Stimulated activated CD8-positive, alpha-beta memory T cell treated with anti-CD3 and anti-CD28 coated beads, Interleukin-15, amount 100 ng/mL, for 4 hours (primary cell): ENCODE results near the gene BEST3.
"Not testable (repeated sequence)": the region's sequence is repeated elsewhere in the genome, so short reads cannot be mapped to it uniquely, and the experiment has no call there.

ENCODE experiments used
- DNase-seq, 2 donors: peaks; one replicate each; pipeline ENCODE4 v3.0.0-alpha.2; 2020; ENCODE audit warnings: low read depth in 2 of 2

BEST3 gene

DNA sequence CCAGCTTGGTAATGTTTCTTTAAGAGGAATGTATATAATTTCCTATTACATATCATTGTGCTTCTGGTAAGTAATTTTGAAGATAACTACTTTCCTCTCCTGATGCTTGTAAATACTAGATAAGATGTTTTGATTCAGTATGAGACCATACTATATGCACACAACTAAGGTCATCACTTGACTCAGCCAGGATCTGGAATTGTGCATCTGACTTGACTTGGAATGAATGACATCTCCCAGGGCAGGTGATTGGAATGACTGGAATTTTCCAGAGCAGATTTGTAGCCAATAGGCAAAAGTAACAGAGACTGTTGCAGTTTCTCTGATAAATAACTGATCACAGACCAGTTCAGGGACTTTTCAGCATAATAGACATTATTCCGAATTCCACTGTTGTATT, 11.1 kb downstream of the BEST3 start:
- no peak for DNase-seq

DNA sequence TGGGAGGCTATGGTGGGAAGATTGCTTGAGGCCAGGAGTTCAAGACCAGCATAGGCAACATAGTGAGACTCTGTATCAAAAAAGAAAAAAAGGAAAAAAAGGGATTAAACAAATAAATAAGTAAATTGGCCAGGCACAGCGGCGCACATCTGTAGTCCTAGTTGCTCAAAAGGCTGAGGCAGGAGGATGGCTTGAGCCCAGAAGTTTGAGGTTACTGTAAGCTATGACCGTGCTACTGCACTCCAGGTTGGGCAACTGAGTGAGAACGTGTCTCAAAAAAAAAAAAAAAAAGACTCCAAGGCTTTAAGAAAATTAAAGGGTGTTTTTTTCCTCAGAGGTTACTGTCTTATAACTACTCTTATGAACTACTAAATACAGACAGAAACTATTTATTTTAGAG, 11.7 kb downstream of the BEST3 start:
- DNase-seq, result no peak

DNA sequence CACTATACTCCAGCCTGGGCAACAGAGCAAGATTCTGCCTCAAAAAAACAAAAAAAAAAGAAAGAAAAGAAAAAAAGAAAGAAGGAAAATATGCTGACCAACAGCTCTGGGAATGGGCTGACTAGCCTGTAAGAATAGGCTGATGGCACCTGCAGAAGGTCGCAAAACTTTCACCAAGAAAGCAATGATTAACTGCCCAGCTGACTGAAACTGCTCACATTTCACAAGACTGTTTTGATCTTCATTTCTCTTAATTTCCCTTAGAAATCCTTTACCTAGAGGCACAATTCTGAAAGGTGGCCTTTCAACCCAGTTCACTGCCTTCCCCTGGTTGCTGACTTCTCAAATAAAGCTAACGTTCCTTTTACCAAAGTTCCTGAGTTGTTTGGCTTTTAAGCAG, 12.4 kb downstream of the BEST3 start:
- DNase-seq, result no peak

DNA sequence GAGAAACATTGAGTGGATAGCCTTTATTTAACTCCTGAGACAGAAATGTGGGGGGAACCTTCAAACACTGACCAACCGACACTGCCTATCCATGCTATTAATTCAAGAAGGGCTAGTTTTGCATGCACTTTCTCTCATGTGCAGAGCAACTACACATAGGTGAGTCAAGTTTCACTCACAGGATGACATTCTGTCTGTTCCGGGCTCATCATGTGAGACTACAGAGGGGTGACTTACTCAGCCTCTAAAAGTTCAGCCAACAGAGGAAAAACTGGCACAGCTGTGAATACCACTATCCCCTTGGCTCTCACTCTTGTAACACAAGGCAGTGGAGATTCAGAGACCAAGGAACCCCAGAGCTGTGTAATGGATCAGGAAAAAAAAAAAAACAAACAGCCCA, 13.3 kb downstream of the BEST3 start:
- no peak for DNase-seq

DNA sequence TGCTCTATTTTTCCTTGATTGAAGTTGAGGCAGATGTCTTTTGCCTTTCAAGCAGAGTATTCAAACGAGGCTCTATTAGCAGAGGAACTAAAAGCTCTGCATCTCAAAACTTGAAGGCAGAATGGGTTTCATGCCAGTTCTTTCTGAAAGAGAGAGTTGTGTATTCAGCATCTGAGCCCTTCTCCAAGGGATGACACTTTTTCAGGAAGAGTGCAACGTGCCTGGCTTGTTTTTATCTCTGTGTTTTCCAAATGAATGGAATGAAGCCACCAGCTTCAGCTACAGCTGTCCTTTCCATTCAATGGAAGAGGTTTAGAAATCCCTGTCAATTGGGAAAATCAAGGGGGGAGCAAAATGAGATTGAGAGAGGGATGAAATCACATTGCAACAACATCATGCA, 14.6 kb downstream of the BEST3 start:
- no peak for DNase-seq

DNA sequence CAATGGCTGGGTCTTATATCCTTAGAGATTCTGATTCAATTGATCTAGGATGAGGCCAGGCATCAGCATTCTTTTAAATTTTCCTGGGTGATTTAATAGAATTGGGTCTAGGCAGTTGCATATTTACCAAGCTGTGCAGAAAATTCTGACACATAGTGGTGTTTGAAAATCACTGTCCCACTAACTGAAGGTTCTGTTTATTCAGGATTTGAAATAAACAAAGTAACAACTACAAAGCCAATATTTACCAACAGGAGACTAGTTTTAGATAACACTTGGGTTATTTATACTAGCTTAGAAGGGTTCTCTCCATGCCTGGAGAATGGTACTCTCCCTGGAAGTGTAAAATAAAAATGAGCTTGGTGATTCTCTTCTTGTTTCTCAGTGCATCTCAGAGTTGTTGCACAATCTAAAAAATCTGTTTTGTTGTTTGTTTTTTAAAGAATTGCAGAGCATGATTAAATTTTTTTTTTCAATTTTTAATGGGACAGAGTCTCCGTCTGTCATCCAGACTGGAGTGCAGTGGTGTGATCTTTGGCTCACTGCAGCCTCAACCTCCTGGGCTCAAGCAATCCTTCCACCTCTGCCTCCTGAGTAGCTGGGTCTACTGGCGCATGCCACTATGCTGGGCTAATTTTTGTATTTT, 16.9 kb downstream of the BEST3 start:
- DNase-seq, result no peak

DNA sequence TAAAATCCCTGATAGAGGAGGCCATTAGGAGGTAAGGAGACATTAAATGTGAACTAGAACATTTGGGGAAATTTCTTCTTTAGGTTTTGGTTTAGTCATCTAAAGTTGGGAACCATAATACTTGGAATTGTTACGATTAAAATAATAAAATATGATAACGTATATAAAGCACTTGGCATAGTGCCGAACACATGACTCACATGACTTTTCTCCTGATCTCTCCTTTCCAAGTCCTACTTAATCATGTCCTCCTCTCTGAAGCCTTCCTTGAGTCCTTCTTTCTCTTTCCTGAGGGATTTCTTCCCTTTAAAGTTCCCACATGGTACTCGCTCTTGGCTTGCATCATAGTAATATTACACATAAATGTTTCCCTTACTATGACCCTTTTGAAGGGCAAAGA, 20.0 kb downstream of the BEST3 start:
- no peak for DNase-seq

DNA sequence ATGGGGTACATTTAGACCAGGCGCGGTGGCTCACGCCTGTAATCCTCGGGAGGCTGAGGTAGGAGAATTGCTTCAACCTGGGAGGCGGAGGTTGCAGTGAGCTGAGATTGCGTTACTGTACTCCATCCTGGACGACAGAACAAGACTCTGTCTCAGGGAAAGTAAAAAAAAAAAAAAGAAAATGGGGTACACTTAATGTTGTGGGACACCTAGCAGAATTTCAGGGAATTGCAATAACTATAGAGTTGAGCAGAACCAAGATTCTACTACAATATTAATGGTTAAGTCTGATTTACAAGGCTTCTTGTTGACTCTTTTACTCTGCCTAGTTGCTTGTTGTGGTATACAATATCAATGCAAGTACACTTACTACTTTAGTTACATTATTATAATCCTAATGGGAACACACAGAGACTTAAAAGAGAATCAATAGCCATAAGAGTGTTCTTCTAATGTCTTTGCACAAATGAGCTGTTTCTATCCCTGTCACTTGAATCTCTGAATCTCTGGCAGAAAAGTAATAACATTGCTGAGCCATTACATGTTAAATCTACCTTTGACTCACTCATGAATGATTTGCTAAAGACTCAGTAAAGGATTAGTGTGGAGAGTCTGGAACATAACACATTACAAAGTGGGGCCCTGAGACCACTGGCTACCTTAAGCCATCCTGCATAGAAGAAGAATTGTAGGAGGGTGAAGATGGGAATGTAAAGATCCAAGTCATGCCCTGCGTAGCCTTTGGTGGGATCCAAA, 22.7 kb downstream of the BEST3 start:
- DNase-seq, result no peak

DNA sequence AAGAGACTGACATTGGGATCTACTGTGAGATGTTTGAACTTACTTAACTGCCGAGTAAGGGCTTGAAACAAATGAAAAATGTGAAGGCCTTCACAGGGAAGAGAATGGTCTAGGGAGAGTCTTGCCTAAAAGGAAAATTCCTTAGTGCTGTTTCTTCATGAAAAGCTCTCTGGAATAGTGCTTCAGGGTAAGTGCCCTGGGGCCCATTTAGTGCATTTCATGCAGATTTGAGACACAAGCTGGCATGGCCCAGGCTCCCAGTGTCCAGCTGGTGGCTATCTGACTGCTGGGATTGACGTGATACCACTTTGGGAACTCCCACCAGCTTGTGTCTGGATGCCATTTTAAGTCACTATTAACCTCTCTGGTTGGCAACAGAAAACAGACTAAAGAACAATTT, 26.9 kb downstream of the BEST3 start:
- no peak for DNase-seq

DNA sequence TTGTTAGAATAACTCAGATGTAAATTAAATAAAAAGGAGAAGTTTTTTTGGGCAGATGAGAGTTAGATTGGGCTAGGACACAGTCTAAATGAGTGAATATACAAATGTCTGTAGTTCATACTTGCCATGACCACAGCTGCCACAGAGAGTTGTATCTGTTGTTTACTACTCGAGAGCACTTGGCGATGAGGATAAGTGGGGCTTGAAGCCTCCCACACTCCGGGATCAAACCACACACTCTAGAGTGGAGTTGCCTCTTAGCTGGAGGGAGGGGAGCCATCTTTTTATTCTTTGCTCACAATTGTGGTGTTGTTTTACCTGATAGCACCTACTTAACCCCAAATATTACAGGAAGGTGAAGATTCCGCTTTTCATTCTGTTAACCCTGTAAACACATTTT, 27.5 kb downstream of the BEST3 start:
- DNase-seq, result no peak

DNA sequence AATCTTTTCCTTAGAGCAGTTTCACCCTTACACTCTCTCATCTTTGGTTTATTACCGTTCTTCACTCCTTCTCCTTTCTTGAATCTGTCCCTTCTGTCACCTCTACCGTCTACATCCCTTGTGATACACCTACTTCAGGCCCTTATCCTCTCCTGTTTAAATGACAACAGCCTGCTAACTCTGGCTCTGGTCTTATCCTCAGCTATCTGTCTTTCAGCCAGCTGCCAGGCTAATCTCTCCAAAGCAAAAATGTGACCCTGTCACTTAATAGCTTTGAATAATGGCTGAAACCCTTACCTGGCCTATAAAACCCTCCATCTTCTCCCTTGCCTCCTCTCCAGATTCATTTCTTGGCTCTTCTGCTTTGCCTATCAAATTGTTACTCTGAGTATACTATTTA, 32.3 kb downstream of the BEST3 start:
- DNase-seq, result no peak

DNA sequence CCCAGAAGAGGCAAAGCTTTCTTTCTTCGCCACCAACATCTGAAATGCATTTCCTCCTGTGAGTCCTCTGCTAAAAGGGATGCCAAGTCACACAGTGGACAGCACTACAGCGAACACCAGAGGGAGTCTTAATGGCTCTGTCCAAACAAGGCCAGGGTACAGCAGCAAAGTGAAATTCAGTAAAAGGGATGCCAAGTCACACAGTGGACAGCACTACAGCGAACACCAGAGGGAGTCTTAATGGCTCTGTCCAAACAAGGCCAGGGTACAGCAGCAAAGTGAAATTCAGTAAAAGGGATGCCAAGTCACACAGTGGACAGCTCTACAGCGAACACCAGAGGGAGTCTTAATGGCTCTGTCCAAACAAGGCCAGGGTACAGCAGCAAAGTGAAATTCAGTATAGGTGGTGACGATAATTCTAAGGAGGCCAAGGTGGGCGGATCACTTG, 34.1 kb downstream of the BEST3 start:
- not testable (repeated sequence) for DNase-seq

DNA sequence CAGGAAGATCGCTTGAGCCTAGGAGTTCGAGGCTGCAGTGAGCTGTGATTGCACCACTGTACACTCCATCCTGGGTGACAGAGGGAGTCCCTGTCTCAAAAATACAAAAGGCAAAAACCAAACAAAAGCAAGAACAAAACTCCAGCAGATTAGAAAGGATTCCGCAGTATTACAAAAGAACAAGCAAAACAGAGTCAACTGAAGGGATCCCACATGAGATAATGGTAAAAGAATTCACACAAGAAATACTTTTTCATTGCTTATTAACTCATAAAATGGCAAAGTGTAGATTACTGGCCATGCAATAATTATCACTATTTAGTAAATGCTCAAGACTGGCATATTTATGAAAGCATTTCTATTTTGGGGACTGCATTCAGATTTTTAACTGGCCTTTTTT, 35.4 kb downstream of the BEST3 start:
- DNase-seq, result no peak

DNA sequence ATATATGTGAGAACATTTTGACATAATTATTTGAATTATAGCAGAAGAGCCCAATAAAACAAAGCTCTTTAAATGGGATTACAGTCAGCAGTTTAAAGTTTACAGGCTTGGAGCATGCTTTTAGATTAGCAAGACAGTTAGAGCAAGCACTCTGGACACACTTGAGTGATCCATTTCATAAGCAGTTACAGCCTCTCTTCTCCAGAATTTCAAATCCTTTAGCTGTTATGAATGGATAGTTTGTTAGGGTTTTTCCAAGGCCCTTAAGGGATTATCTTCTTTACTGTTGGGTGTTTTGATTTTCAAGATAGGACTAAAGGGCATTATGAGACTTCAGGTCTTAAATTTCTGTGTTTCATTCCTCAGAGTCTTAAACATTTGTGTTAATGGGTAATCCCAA, 36.3 kb downstream of the BEST3 start:
- no peak for DNase-seq

DNA sequence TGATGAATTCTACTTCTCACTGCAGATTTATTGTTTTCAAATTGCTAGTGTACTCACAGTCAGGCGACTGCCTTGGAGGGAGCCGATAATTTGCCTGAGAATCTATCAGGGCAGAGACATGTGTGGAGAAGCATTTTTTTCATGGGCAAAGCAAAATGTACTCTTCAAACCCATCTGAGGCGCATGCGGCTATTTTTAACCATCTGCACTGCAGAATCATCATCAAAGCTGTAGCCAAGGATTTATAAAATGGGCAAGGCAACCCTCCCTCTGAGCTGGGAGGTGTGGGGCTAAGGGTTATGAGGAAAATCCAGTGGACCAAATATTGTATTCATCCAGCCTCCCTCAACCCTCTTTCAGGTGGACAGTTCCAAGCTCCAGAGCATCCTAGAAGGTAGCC, 37.7 kb downstream of the BEST3 start:
- no peak for DNase-seq

DNA sequence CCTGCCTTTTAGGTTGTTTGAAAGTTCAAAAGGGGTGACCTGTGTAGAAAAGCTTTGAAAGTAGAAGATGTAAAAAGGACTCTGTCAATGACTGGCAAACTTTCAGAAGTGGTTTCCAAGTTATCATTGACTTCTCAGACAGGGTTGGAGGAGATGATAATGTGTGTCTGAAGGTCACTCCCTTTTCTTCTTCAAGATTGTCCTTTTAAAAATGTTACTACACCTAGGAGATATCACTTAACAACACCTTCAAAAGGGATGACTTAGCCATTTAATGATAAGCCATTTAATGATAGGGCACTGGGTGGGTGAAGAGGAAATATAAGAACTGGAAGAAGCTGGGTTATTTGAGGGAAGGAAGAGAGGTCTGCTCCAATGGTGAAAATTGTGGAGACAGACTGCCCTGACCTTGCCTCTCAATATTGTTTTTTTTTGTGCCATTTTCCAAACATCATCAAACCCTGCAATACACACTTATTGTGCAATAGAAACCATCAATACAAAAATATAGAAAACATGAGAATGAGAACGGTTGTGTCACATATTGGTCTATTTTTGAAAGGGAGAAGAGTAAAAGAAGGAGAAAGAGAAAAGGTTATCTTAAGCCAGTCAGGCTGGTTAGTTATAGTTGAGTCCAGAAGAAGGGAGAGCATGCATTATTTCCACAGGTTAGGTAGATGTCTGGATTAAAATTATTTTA, 38.8 kb downstream of the BEST3 start:
- DNase-seq, result no peak

DNA sequence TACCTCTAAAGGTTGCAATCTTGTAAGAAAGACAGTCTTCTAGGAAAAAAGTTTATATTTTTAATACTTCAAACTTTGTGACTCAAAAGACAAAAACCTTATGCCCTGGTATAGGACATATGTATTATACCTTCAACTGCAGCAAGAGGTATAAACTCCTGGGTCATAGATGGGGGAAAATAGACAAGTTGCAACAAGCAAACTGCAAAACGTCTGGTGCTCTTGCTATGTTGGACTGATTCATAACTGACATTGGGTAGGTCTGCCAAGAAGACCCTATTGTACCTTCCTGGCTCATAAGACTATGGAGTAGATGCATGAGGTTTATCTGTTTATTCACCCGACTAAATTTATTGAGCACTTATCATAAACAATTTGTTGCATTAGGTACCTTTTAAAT, 40.9 kb downstream of the BEST3 start:
- DNase-seq, result no peak

DNA sequence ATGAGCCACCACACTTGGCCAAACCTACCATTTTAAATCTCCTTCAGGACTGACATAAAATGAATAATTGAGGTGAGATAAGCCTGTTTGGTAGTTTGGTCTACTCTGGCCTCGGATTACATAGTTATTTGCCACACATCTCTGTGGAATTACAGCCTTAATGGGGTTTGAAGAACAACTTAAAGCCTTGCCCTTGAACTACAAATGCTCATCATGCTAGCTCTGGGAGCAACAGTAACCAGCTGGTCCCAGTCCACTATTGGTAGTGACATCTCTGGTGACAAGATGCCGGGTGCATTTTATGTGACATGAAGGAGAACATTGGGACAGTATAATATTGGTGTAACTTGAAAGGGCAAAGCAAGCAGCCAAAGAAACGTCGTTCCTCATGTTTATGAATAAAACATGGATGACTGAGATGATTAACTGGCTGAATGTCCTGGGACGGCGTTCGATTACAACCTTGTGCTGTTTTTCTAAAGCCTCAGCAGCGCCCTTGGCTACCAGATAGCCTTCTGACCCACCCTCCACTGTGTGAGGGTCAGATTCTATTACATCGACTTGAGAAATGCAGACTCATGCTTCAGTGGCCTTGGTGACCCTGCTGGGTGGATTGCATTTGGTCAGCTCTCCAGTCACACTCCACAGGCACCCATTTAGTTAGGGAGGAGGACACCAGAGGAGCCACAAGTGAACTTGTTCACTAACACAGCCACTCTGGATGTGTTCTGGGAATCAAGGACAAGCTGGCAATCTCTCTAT, 41.5 kb downstream of the BEST3 start:
- DNase-seq, result no peak

DNA sequence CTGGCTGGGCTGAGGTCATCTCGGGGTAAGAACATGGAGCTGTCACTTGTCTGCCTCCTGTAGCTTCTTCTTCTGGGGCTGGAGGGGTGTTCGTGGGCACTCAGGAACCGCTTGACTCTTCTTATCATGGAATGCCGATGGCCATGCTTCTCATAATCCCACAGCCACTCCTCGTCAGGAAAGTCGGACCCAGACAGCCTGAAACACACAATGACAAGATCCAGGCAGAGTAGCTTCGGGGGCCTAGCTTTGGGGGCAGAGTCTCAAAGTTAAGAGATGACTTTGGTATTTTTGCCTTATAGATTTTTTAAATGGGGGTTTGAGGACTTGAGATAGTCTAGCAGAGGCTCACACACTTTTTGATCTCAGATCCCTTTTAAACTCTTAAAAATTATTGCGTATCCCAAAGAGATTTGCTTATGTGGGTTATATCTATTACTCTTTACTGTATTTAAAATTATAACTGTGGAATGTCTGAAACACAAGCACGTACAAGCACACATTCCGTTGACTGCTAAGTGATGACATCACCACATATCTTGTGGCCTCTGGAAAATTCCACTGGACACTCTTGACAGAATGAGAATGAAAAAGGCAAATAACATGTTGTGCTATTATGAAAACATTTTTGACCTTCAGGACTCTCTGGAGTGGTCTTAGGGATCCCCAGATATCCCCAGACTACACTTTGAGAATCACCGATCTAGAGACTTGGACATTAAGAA, 43.3 kb downstream of the BEST3 start:
- no peak for DNase-seq

DNA sequence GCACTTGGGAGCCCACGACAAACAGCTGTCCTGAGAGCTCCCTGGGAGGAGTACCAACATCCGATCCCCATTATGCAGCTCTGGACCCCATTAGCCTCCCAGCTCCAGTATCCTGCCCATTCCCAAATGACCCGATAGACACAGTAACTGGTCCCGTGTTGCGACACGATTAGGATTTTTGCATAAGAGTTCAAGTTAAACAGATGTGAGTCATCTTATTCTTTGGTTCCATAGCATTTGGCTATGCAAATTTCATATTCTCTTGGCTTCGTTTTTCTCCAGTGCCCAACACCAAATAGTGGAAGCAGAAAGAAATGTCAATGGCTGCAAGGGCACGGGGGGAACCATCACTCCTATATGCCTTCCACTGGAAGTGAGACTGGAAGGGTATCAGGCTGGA, 45.4 kb downstream of the BEST3 start:
- DNase-seq, result no peak

DNA sequence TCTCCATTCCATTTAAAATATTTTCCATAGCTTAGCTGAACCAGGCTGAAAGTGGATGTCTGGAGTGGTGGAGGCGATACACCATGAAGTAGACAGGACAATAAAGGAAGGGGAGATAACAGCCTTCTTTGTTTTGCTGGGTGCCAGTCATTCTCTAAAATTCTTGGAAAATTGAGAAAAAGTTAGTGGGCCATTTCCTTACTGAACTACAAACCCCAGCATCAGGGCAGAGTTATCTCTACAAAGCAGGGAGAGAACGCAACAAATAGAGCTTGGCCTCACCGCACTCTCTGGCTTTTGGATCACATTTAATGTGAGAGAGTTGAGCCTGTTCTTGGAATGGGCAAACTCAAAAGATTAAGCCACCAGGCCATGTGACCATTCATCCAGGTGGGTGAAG, 47.2 kb downstream of the BEST3 start:
- DNase-seq, result no peak

DNA sequence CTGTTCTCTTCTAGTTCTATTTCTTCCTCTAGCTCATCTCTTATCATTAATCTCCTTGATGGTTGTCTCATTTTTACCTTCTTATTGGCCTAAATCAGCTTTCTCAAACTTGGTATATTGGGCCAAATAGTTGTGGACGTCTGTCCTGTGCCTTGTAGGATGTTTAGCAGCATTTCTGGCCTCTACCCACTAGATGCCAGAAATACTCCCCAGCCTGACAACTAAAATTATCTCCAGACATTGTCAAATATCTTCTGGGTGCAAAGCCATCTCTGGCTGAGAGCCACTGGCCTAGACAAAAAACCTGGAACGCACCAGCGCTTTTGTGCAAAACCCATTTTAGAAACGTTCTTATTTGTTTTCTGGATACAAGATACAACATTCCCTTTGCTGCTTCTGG, 49.6 kb downstream of the BEST3 start:
- DNase-seq, result no peak
